CD14-positive monocyte (primary cell): ENCODE results near the gene ACSS1. TPM values are rescaled to one million over a fixed set of nuclear protein-coding genes. Genes with fewer than 3 reads are reported as not detected.
A peak's percentile ranks its signal among the peaks of the same experiment; 100 is the strongest.

Experiments
- DNase-seq, 3 donors: peaks; one replicate each; pipeline ENCODE4 v3.0.0-alpha.2; 2011 to 2022
- H2AFZ ChIP-seq: 2 replicates; pipeline ENCODE4 v1.6.0; 2012; ENCODE audit warnings: mild to moderate bottlenecking, low read depth, low read length, inconsistent platforms; ENCODE audit not compliant: insufficient read depth, poor library complexity, severe bottlenecking
- H3K27ac ChIP-seq, 2 donors: 1 replicate in 1 of 2; 2 replicates in 1 of 2; pipeline ENCODE4 v1.5.1; 2012 to 2013; ENCODE audit warnings: low read length in 2 of 2, control low read depth in 1 of 2, inconsistent platforms in 1 of 2, low read depth in 1 of 2, mild to moderate bottlenecking in 1 of 2
- H3K27me3 ChIP-seq, 2 donors: one replicate each; pipeline versions ENCODE4 v1.6.0 to v1.6.1; 2011 to 2013; ENCODE audit warnings: low read length in 2 of 2; ENCODE audit not compliant: control insufficient read depth in 2 of 2, insufficient read depth in 2 of 2
- H3K36me3 ChIP-seq, 2 donors: replicated peaks in 1 of 2; 1 replicate in 1 of 2; 2 replicates in 1 of 2; pipeline versions ENCODE4 v1.5.1 to v1.6.1; 2012 to 2013; ENCODE audit warnings: low read length in 2 of 2, control low read depth in 1 of 2, inconsistent platforms in 1 of 2, mild to moderate bottlenecking in 1 of 2; ENCODE audit not compliant: insufficient read depth in 2 of 2, control insufficient read depth in 1 of 2
- H3K4me1 ChIP-seq, 2 donors: 1 replicate in 1 of 2; 2 replicates in 1 of 2; pipeline versions ENCODE4 v1.5.1 to v1.6.1; 2012 to 2013; ENCODE audit warnings: low read length in 2 of 2, control low read depth in 1 of 2, inconsistent platforms in 1 of 2, mild to moderate bottlenecking in 1 of 2, moderate library complexity in 1 of 2; ENCODE audit not compliant: insufficient read depth in 2 of 2, control insufficient read depth in 1 of 2
- H3K4me2 ChIP-seq: replicated peaks from 2 replicates; pipeline ENCODE3; 2012; ENCODE audit warnings: low read length, moderate library complexity, mild to moderate bottlenecking; ENCODE audit not compliant: poor library complexity, severe bottlenecking; ENCODE audit errors: extremely low read depth
- H3K4me3 ChIP-seq, 3 experiments: fragments of 200-600 bp in 1 of 3; sonication (generic) in 1 of 3; replicated peaks in 1 of 3; 1 replicate in 2 of 3; 2 replicates in 1 of 3; pipeline ENCODE4 v1.5.1; 2011 to 2013; ENCODE audit warnings: low read length in 3 of 3, mild to moderate bottlenecking in 3 of 3, control low read depth in 2 of 3, low read depth in 2 of 3, inconsistent platforms in 1 of 3, moderate library complexity in 1 of 3
- H3K79me2 ChIP-seq: 2 replicates; pipeline ENCODE4 v1.6.0; 2012; ENCODE audit warnings: mild to moderate bottlenecking, control low read depth, inconsistent platforms, low read length, moderate library complexity; ENCODE audit not compliant: insufficient read depth
- H3K9ac ChIP-seq: 2 replicates; pipeline ENCODE4 v1.6.0; 2017; ENCODE audit warnings: low read length, mild to moderate bottlenecking; ENCODE audit not compliant: insufficient read depth, poor library complexity, severe bottlenecking
- H3K9me3 ChIP-seq, 2 donors: replicated peaks in 1 of 2; 1 replicate in 1 of 2; 2 replicates in 1 of 2; pipeline versions ENCODE4 v1.5.1 to v1.6.1; 2012 to 2013; ENCODE audit warnings: low read length in 2 of 2, control low read depth in 1 of 2; ENCODE audit not compliant: control insufficient read depth in 1 of 2, insufficient read depth in 1 of 2
- H4K20me1 ChIP-seq: 2 replicates; pipeline ENCODE4 v1.6.0; 2012; ENCODE audit warnings: mild to moderate bottlenecking, low read length, control low read depth, moderate library complexity; ENCODE audit not compliant: insufficient read depth
- H3K27ac Mint-ChIP-seq, 7 donors: one replicate each; pipeline ENCODE4 v1.8.0; 2020; ENCODE audit warnings: mild to moderate bottlenecking in 7 of 7, mixed read lengths in 7 of 7, moderate library complexity in 6 of 7, inconsistent platforms in 2 of 7
- H3K27me3 Mint-ChIP-seq, 3 donors: one replicate each; pipeline ENCODE4 v1.8.0; 2021 to 2022; ENCODE audit warnings: low read depth in 3 of 3, mild to moderate bottlenecking in 3 of 3, mixed read lengths in 3 of 3, moderate library complexity in 3 of 3, inconsistent platforms in 1 of 3
- H3K36me3 Mint-ChIP-seq, 2 donors: one replicate each; pipeline ENCODE4 v1.8.0; 2020; ENCODE audit warnings: mixed read lengths in 2 of 2, inconsistent platforms in 1 of 2, mild to moderate bottlenecking in 1 of 2
- H3K4me1 Mint-ChIP-seq: one replicate; pipeline ENCODE4 v1.8.0; 2020; ENCODE audit warnings: mild to moderate bottlenecking, mixed read lengths
- H3K4me3 Mint-ChIP-seq, 2 donors: one replicate each; pipeline ENCODE4 v1.8.0; 2020; ENCODE audit warnings: mild to moderate bottlenecking in 2 of 2, mixed read lengths in 2 of 2, moderate library complexity in 1 of 2
- H3K9me3 Mint-ChIP-seq, 7 donors: one replicate each; pipeline ENCODE4 v1.8.0; 2020 to 2022; ENCODE audit warnings: mixed read lengths in 7 of 7, mild to moderate bottlenecking in 6 of 7, moderate library complexity in 6 of 7, inconsistent platforms in 2 of 7
- WGBS: methylation state at CpG from one replicate; pipeline ENCODE4 v1.1.5; 2013; ENCODE audit warnings: missing lambda C conversion rate; ENCODE audit not compliant: insufficient coverage; 5-methylcytosine and 5-hydroxymethylcytosine counted together
- intact Hi-C, 2 donors: fragments of 100-400 bp; cut with micrococcal nuclease; formaldehyde crosslinking; loops; one replicate each; pipeline versions ENCODE4 v1.15.0 to v1.15.1; 2023
- polyA plus RNA-seq, 3 donors: library from polyadenylated mRNA; depleted of rRNA in 1 of 3; unstranded in 2 of 3; stranded (reverse) in 1 of 3; fragments of 300-500 nt in 2 of 3; fragments of >200 nt in 1 of 3; fragmentation: Illumina TruSeq in 2 of 3; gene quantifications; 1 replicate in 2 of 3; 2 replicates in 1 of 3; pipeline ENCODE4 v1.2.3, GENCODE V29; 2012 to 2021
- TF ChIP-seq, protein P1 (sequence below): fragments of 200-600 bp; IDR thresholded peaks from one replicate; pipeline ENCODE4 v1.8.0; 2022; ENCODE audit warnings: antibody characterized with exemption, mild to moderate bottlenecking

ACSS1 gene
- polyA plus RNA-seq, 3 donors, result 26.6 to 32.0 (median 27.6) TPM

DNA sequence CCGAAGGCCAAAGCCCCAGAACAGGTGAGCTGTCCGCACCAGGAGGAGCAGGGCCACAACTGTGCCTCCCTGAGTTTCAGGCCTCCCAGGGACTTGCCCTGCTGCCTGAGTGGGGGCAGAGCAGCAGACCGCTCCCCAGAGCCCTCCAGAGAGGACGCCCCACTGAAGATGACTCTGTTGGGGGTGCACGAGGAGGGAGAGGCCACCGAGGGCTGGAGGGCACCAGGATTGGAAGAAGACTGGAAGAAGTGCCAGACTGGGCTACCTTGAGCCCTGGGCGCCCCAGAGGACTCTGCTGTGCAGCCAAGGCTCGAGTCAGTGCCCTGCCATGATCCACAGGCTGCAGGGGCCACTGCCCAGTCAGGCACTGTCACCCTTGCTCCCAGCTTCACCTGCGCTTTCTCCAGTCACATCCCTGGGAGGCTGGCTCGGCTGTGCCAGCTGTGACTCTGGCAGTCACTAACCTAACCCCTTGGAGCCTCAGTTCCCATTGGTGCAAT, 97.6 kb downstream of the ACSS1 start:
- no peaks in the 10 kb centered on the region for H3K4me1 ChIP-seq
- no peak overlapping the region for H2AFZ ChIP-seq
- Mint-ChIP-seq H3K9me3 (peaks cover 0 to 3% (median 0%) of the 10 kb centered on the region in 7 donors), H3K27ac (peak overlapping the region in 2 of 7 donors; percentile 43 to 79), H3K4me3 (no peak overlapping the region), H3K4me1 (peaks cover 9% of the 10 kb centered on the region), H3K36me3 (peaks cover 74 to 82% of the 10 kb centered on the region in 2 donors), H3K27me3 (peaks cover 0 to 1% (median 0%) of the 10 kb centered on the region in 3 donors)
- peaks cover 4% of the 10 kb centered on the region for H3K79me2 ChIP-seq
- intact Hi-C loops, result no loop called here
- H3K36me3 ChIP-seq, result peaks cover 74 to 82% of the 10 kb centered on the region in 2 donors
- 92% methylated on average over 10 of the region's 10 CpGs for WGBS
- TF ChIP-seq, protein P1, sequence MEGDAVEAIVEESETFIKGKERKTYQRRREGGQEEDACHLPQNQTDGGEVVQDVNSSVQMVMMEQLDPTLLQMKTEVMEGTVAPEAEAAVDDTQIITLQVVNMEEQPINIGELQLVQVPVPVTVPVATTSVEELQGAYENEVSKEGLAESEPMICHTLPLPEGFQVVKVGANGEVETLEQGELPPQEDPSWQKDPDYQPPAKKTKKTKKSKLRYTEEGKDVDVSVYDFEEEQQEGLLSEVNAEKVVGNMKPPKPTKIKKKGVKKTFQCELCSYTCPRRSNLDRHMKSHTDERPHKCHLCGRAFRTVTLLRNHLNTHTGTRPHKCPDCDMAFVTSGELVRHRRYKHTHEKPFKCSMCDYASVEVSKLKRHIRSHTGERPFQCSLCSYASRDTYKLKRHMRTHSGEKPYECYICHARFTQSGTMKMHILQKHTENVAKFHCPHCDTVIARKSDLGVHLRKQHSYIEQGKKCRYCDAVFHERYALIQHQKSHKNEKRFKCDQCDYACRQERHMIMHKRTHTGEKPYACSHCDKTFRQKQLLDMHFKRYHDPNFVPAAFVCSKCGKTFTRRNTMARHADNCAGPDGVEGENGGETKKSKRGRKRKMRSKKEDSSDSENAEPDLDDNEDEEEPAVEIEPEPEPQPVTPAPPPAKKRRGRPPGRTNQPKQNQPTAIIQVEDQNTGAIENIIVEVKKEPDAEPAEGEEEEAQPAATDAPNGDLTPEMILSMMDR, result no peak
- H3K27me3 ChIP-seq, result no peaks in the 10 kb centered on the region
- H3K9ac ChIP-seq, result no peak overlapping the region
- H3K27ac ChIP-seq, result no peak overlapping the region
- no peaks in the 10 kb centered on the region for H4K20me1 ChIP-seq
- no peak for DNase-seq
- no peaks in the 10 kb centered on the region for H3K9me3 ChIP-seq
- H3K4me3 ChIP-seq, result no peak overlapping the region
- no peak overlapping the region for H3K4me2 ChIP-seq

DNA sequence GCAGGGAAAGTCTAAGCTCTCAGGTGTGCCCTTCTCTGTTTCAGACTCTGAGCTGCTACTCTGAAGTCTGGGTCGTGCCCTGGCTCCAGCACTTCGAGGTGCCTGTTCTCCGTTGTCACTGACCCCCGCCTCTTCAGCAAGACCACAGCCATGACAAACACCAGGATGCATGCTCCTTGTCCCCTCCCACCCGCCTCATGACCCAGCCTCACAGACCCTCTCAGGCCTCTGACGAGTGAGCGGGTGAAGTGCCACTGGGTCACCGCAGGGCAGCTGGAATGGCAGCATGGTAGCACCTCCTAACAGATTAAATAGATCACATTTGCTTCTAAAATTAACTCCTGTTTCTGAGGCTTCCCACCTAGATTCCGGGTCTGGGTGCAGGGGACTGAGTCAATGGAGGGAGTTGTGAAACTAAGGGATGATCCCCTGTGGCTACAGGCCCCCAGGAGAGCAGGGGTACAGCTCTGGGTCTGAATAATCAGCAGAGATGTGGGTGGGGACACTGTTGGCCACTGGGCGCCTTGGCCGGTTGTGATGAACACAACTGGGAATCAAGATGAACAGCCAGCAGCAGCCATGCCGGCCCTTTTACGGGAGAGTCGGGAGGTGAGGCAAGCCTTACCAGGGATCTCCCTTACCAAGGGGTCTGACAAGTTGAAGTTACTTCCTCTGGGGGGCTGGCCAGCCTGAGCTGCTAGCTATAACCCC, 98.2 kb downstream of the ACSS1 start:
- H3K79me2 ChIP-seq, result peaks cover 4% of the 10 kb centered on the region
- peaks cover 70 to 76% of the 10 kb centered on the region in 2 donors for H3K36me3 ChIP-seq
- H3K9ac ChIP-seq, result no peak overlapping the region
- WGBS, result 90% methylated on average over 11 of the region's 14 CpGs
- peaks cover 14% of the 10 kb centered on the region for H3K4me1 Mint-ChIP-seq
- H3K9me3 ChIP-seq, result no peaks in the 10 kb centered on the region
- H3K4me2 ChIP-seq, result no peak overlapping the region
- H2AFZ ChIP-seq, result no peak overlapping the region
- peaks cover 5 to 6% of the 10 kb centered on the region in 2 donors for H3K4me1 ChIP-seq
- no peak overlapping the region for H3K4me3 Mint-ChIP-seq
- H3K27me3 ChIP-seq, result no peaks in the 10 kb centered on the region
- H3K9me3 Mint-ChIP-seq, result peaks cover 0 to 3% (median 0%) of the 10 kb centered on the region in 7 donors
- TF ChIP-seq, protein P1, result no peak
- intact Hi-C loops, result no loop called here
- H3K27ac Mint-ChIP-seq, result peak overlapping the region in 2 of 7 donors; percentile 23 to 79
- no peak for DNase-seq
- H3K27ac ChIP-seq, result no peak overlapping the region
- no peak overlapping the region for H3K4me3 ChIP-seq
- no peaks in the 10 kb centered on the region for H4K20me1 ChIP-seq
- peaks cover 68 to 76% of the 10 kb centered on the region in 2 donors for H3K36me3 Mint-ChIP-seq
- H3K27me3 Mint-ChIP-seq, result peaks cover 0 to 1% (median 0%) of the 10 kb centered on the region in 3 donors
